OCI-LY7 (cell line): ENCODE measurements around the gene CCDC134. TPM values are rescaled to one million over a fixed set of nuclear protein-coding genes. Genes with fewer than 3 reads are reported as not detected.

Experiments used
- BruUV-seq: library from RNA; stranded (reverse); fragments of 400-500 nt; replicated peaks from 2 replicates; lab custom pipeline; 2021; lab: Mats Ljungman, UMichigan
- CTCF ChIA-PET: fragments of 300-600 bp; sonication (Branson Sonifier 250); formaldehyde crosslinking; loops from one replicate; lab custom pipeline; 2022; ENCODE audit warnings: antibody characterized with exemption; ENCODE audit not compliant: unreplicated experiment; lab: Charles Lee
- POLR2A ChIA-PET: fragments of 300-600 bp; sonication (Branson Sonifier 250); formaldehyde crosslinking; loops from one replicate; lab custom pipeline; 2022; ENCODE audit warnings: antibody characterized with exemption; lab: Charles Lee
- DNase-seq: peaks from one replicate; pipeline ENCODE4 v3.0.0-alpha.2; 2015; ENCODE audit warnings: low spot score
- H2AFZ ChIP-seq: fragments of 200-600 bp; sonication (generic), shearing (Covaris generic); 2 replicates; pipeline ENCODE4 v1.6.1; 2014; ENCODE audit warnings: mild to moderate bottlenecking, antibody characterized with exemption, low read length, moderate library complexity
- H3K27ac ChIP-seq: fragments of 200-600 bp; sonication (generic); 2 replicates; pipeline ENCODE4 v1.5.1; 2014; ENCODE audit warnings: mixed run types, low read depth, mild to moderate bottlenecking, moderate library complexity, low read length, inconsistent platforms; ENCODE audit not compliant: poor library complexity, severe bottlenecking
- H3K36me3 ChIP-seq: fragments of 200-600 bp; sonication (generic); 2 replicates; pipeline ENCODE4 v1.6.1; 2014; ENCODE audit warnings: mild to moderate bottlenecking, antibody characterized with exemption, low read length, moderate library complexity, mixed read lengths; ENCODE audit not compliant: insufficient read depth
- H3K4me1 ChIP-seq: fragments of 200-600 bp; sonication (generic); 2 replicates; pipeline ENCODE4 v1.5.1; 2014; ENCODE audit warnings: mild to moderate bottlenecking, low read length; ENCODE audit not compliant: insufficient read depth, poor library complexity, severe bottlenecking
- H3K4me2 ChIP-seq: fragments of 200-600 bp; sonication (generic); 2 replicates; pipeline ENCODE4 v1.6.1; 2014; ENCODE audit warnings: mild to moderate bottlenecking, low read length
- H3K4me3 ChIP-seq: fragments of 200-600 bp; sonication (generic); 2 replicates; pipeline ENCODE4 v1.5.1; 2014; ENCODE audit warnings: mild to moderate bottlenecking, low read depth, low read length; ENCODE audit not compliant: poor library complexity, severe bottlenecking
- H3K79me2 ChIP-seq: fragments of 200-600 bp; sonication (generic); 2 replicates; pipeline ENCODE4 v1.6.1; 2016; ENCODE audit warnings: low read depth, mild to moderate bottlenecking, low read length, moderate library complexity, mixed read lengths; ENCODE audit not compliant: insufficient read depth
- H3K9me2 ChIP-seq: fragments of 200-600 bp; sonication (generic); 2 replicates; pipeline ENCODE4 v1.6.1; 2016; ENCODE audit warnings: mild to moderate bottlenecking, low read length, mixed read lengths; ENCODE audit not compliant: insufficient read depth
- H3K9me3 ChIP-seq: fragments of 200-600 bp; sonication (generic); 2 replicates; pipeline ENCODE4 v1.6.1; 2014; ENCODE audit warnings: mild to moderate bottlenecking, mixed run types, low read length, mixed read lengths
- H4K20me1 ChIP-seq: fragments of 200-600 bp; sonication (generic); 2 replicates; pipeline ENCODE4 v1.6.1; 2014; ENCODE audit warnings: mild to moderate bottlenecking, antibody characterized with exemption, low read length, moderate library complexity, mixed read lengths; ENCODE audit not compliant: insufficient read depth
- EZH2phosphoT487 ChIP-seq: fragments of 200-600 bp; sonication (generic); IDR thresholded peaks from 2 replicates; pipeline ENCODE4 v1.6.1; 2018; ENCODE audit warnings: low read depth, borderline replicate concordance, mild to moderate bottlenecking, mixed run types, antibody characterized with exemption, low read length, moderate library complexity, mixed read lengths
- intact Hi-C: fragments of 100-400 bp; cut with micrococcal nuclease; formaldehyde crosslinking; loops from one replicate; pipeline ENCODE4 v1.10.0; 2022; ENCODE audit not compliant: unreplicated experiment
- total RNA-seq, 2 experiments: library from RNA; depleted of rRNA in 1 of 2; stranded (reverse); fragments of >200 nt in 1 of 2; shearing (Covaris generic) in 1 of 2; gene quantifications; 2 replicates each; pipeline ENCODE4 v1.2.3, GENCODE V29; 2014 to 2022
- TF ChIP-seq, protein P1 (sequence below): fragments of 200-600 bp; sonication (generic); conservative IDR thresholded peaks from 2 replicates; pipeline ENCODE4 v1.5.1; 2014; ENCODE audit warnings: mild to moderate bottlenecking, antibody characterized with exemption, low read length, moderate library complexity, mixed read lengths

The CCDC134 gene
- total RNA-seq, 2 experiments from 2014 or later, result 17.3 to 23.8 TPM

GRCh38 chr22:41844513-41844912 lies 44.0 kb downstream of the CCDC134 start:
- no TSS peak for BruUV-seq
- no peaks in the 10 kb centered on the region for H3K9me3 ChIP-seq
- H3K36me3 ChIP-seq, result peaks cover 90% of the 10 kb centered on the region
- TF ChIP-seq EZH2phosphoT487, result no peak
- TF ChIP-seq, protein P1, sequence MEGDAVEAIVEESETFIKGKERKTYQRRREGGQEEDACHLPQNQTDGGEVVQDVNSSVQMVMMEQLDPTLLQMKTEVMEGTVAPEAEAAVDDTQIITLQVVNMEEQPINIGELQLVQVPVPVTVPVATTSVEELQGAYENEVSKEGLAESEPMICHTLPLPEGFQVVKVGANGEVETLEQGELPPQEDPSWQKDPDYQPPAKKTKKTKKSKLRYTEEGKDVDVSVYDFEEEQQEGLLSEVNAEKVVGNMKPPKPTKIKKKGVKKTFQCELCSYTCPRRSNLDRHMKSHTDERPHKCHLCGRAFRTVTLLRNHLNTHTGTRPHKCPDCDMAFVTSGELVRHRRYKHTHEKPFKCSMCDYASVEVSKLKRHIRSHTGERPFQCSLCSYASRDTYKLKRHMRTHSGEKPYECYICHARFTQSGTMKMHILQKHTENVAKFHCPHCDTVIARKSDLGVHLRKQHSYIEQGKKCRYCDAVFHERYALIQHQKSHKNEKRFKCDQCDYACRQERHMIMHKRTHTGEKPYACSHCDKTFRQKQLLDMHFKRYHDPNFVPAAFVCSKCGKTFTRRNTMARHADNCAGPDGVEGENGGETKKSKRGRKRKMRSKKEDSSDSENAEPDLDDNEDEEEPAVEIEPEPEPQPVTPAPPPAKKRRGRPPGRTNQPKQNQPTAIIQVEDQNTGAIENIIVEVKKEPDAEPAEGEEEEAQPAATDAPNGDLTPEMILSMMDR, result no peak
- CTCF ChIA-PET, result interaction anchor here (1.5 kb wide), 1 partner anchor 14 kb away, joined by 3 read pairs; no protein-coding TSS in a partner anchor
- H3K4me1 ChIP-seq, result peaks cover 88% of the 10 kb centered on the region
- POLR2A ChIA-PET, result interaction anchor here (0.7 to 2.8 kb wide), 4 partner anchors 9 to 98 kb away, joined by 3 to 16 read pairs (median 6); partner anchors contain the start of gene SREBF2
- intact Hi-C loops, result no loop called here
- H3K9me2 ChIP-seq, result no peaks in the 10 kb centered on the region
- peaks cover 100% of the 10 kb centered on the region for H3K79me2 ChIP-seq
- no peak overlapping the region for H2AFZ ChIP-seq
- H3K27ac ChIP-seq, result peak overlapping the region; percentile 57
- H3K4me2 ChIP-seq, result peak overlapping the region; percentile 72
- H3K4me3 ChIP-seq, result peak overlapping the region; percentile 25
- DNase-seq, result no peak
- H4K20me1 ChIP-seq, result peaks cover 41% of the 10 kb centered on the region

GRCh38 chr22:41845380-41846267 lies 45.1 kb downstream of the CCDC134 start:
- peaks cover 36% of the 10 kb centered on the region for H4K20me1 ChIP-seq
- no peak overlapping the region for H2AFZ ChIP-seq

More at GRCh38 chr22:41845380-41846267, 45.1 kb downstream of the CCDC134 start:
- intact Hi-C loops, result no loop called here
- H3K4me1 ChIP-seq, result peaks cover 77% of the 10 kb centered on the region
- no peak overlapping the region for H3K4me3 ChIP-seq
- peaks cover 100% of the 10 kb centered on the region for H3K79me2 ChIP-seq
- H3K9me3 ChIP-seq, result no peaks in the 10 kb centered on the region
- CTCF ChIA-PET, result no interaction called here
- peaks cover 88% of the 10 kb centered on the region for H3K36me3 ChIP-seq
- BruUV-seq, result TSS peak; percentile 36
- H3K9me2 ChIP-seq, result no peaks in the 10 kb centered on the region
- no peak for DNase-seq
- POLR2A ChIA-PET, result interaction anchor here (0.5 to 2.8 kb wide), 4 partner anchors 10 to 241 kb away, joined by 3 to 16 read pairs (median 4); no protein-coding TSS in a partner anchor
- H3K27ac ChIP-seq, result peak overlapping the region; percentile 6
- H3K4me2 ChIP-seq, result peak overlapping the region; percentile 72
- TF ChIP-seq EZH2phosphoT487, result no peak
- TF ChIP-seq, protein P1, result no peak
